IgD-negative memory B cell (primary cell): ENCODE measurements around the gene WASF1. TPM values are rescaled to one million over a fixed set of nuclear protein-coding genes. Genes with fewer than 3 reads are reported as not detected.

Experiments
- H3K27ac Mint-ChIP-seq, 3 donors: one replicate each; pipeline ENCODE4 v1.8.0; 2020 to 2022; ENCODE audit warnings: mild to moderate bottlenecking in 3 of 3, mixed read lengths in 3 of 3, moderate library complexity in 1 of 3
- H3K27me3 Mint-ChIP-seq: one replicate; pipeline ENCODE4 v1.8.0; 2021; ENCODE audit warnings: mixed read lengths
- H3K36me3 Mint-ChIP-seq: one replicate; pipeline ENCODE4 v1.8.0; 2020; ENCODE audit warnings: mild to moderate bottlenecking, mixed read lengths
- H3K4me1 Mint-ChIP-seq, 3 donors: one replicate each; pipeline ENCODE4 v1.8.0; 2020 to 2022; ENCODE audit warnings: mixed read lengths in 3 of 3, mild to moderate bottlenecking in 1 of 3
- H3K4me3 Mint-ChIP-seq, 4 donors: one replicate each; pipeline ENCODE4 v1.8.0; 2020 to 2022; ENCODE audit warnings: mild to moderate bottlenecking in 4 of 4, mixed read lengths in 4 of 4, moderate library complexity in 3 of 4
- H3K9me3 Mint-ChIP-seq, 3 donors: one replicate each; pipeline ENCODE4 v1.8.0; 2020 to 2021; ENCODE audit warnings: mixed read lengths in 3 of 3, mild to moderate bottlenecking in 1 of 3
- polyA plus RNA-seq: library from polyadenylated mRNA; unstranded; fragments of 300-500 nt; fragmentation: Illumina TruSeq; gene quantifications from one replicate; pipeline ENCODE4 v1.2.3, GENCODE V29; 2021

The WASF1 gene
- 2.5 TPM for polyA plus RNA-seq

DNA sequence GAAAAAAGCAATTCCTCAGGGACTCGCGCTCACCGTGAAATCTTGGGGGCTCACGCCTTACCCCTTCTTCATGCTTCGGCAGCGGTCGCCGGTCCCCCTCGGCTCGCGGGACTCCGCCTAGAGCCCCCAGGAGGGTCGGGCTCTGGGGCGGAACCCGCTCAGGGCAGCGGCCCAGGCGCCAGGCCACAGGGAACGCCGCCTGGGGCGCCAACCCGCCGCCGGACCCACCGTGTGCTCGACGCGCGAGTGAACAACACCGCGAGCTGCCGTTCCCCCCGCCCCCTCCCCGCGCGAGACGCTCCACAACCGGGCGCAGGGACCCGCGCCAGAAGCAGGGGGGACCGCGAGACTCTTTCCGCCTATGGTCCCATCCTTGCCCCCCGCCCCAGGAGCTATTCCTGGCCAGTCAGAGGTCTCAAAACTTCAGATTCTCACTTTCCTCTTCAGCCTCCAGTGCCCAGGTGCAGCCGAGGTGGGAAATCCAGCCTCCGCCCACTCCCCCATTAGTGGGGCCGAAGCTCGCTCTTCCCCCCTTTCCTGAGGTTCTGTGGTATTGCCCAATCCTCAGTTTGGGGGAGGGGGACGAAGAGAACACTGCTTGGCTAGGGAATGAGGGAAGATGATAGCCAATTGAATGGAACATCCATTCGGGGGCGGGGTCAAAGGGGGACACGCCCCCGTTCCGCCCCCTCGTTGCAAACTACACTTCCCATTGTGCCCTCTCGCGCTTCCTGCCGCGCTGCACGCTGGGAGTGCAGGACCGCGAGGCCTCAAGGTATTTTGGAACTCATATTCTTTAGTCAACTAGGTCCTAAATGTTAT is at the start of gene WASF1:
TSS of gene WASF1 (minus strand) at position 265 of the 822 bp plus-strand sequence. CDS start 52,069 bp downstream, outside the sequence.
- no peaks in the 10 kb centered on the region for H3K9me3 Mint-ChIP-seq
- H3K4me3 Mint-ChIP-seq = peak within 1 kb of the TSS in 2 of 4 donors; percentile 93 to 97
- peaks cover 3 to 7% (median 5%) of the 10 kb centered on the region in 3 donors for H3K4me1 Mint-ChIP-seq
- H3K27ac Mint-ChIP-seq = peak within 1 kb of the TSS in 2 of 3 donors; percentile 89 to 94
- H3K36me3 Mint-ChIP-seq = peaks cover 1% of the 10 kb centered on the region
- peaks cover 2% of the 10 kb centered on the region for H3K27me3 Mint-ChIP-seq

DNA sequence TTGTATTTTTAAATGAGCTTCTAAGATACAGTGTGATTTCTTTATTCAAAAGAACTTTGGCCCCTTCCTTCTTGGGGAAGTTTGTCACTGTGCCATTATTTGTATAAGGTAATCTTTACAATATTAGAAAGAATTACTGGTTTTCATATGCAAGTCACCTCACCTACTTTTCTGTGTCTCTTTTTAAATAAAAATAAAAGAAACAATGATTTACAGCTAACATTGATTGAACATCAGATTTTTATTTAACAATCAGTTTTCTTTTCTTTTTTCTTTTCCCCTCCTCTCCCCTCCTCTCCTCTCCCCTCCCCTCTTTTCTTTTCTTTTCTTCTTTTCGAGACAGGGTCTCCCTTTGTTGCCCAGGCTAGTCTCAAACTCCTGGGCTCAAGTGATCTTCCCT is 46.8 kb upstream of the WASF1 start:
- H3K4me1 Mint-ChIP-seq = peaks cover 0 to 3% (median 2%) of the 10 kb centered on the region in 3 donors
- H3K4me3 Mint-ChIP-seq = no peak overlapping the region
- H3K36me3 Mint-ChIP-seq = peaks cover 16% of the 10 kb centered on the region
- H3K27ac Mint-ChIP-seq = no peak overlapping the region
- no peaks in the 10 kb centered on the region for H3K27me3 Mint-ChIP-seq
- no peaks in the 10 kb centered on the region for H3K9me3 Mint-ChIP-seq

DNA sequence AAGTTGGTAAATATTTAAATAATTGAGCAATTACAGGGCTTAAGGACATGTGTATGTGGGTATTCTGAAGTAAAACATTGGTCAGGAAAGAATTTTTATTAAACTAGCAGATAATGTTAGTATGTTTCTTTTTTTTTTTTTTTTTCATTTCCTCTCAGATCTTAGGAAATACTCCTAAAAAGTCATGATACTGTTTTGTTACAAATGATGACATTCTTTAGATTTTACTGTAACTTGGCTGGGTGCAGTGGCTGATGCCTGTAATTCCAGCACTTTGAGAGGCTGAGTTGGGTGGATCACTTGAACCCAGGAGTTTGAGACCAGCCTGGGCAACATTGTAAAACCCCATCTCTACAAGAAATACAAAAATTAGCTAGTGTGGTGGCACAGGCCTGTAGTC is 42.3 kb upstream of the WASF1 start:
- Mint-ChIP-seq H3K27ac (peak overlapping the region in 1 of 3 donors; percentile 19), H3K9me3 (no peaks in the 10 kb centered on the region), H3K27me3 (no peaks in the 10 kb centered on the region), H3K4me3 (no peak overlapping the region), H3K4me1 (peaks cover 0 to 4% (median 2%) of the 10 kb centered on the region in 3 donors), H3K36me3 (peaks cover 18% of the 10 kb centered on the region)

DNA sequence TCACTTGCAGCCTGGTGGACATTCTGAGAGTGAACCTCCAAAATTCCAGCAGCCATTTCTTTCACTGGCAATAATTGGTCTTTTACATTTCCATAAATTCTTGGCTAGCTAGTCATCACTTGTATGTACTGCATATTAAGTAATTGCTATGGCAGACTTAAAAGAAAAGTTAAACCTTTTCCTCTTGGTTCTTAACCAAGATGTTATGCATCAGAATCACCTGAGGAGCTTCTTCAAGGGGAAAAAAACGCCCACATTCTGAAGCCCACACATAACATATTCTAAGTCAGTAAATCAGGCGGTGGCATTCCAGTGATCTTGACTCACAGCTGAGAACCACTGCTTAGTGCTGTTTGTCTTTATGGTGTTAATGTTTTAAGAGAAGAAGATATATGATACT is 37.8 kb upstream of the WASF1 start:
- Mint-ChIP-seq H3K36me3 (peaks cover 13% of the 10 kb centered on the region), H3K4me3 (no peak overlapping the region), H3K27ac (no peak overlapping the region), H3K9me3 (no peaks in the 10 kb centered on the region), H3K27me3 (no peaks in the 10 kb centered on the region), H3K4me1 (peaks cover 0 to 3% (median 0%) of the 10 kb centered on the region in 3 donors)

DNA sequence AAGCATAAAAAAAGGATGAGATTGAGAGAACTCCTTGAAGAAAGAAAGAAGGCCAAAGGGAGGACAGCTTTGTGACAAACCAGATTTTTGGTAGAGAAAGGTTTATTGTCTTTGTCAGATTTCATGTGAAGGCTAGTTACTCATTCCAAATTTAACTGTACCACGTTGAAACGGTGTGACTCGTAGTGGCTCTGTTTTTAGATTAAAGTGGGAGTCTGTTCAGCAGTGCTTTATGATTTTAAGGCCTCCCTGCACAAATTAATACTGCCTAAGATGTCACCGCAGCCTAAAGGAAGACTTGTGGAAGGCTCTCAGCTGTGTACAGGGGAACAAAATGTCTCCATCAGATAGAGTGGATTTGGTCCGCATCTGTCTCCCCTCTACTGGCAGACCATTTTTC is 36.7 kb upstream of the WASF1 start:
- Mint-ChIP-seq H3K27ac (peak overlapping the region in 1 of 3 donors; percentile 10), H3K9me3 (no peaks in the 10 kb centered on the region), H3K36me3 (peaks cover 13% of the 10 kb centered on the region), H3K4me3 (no peak overlapping the region), H3K27me3 (no peaks in the 10 kb centered on the region), H3K4me1 (peaks cover 0 to 3% (median 0%) of the 10 kb centered on the region in 3 donors)

DNA sequence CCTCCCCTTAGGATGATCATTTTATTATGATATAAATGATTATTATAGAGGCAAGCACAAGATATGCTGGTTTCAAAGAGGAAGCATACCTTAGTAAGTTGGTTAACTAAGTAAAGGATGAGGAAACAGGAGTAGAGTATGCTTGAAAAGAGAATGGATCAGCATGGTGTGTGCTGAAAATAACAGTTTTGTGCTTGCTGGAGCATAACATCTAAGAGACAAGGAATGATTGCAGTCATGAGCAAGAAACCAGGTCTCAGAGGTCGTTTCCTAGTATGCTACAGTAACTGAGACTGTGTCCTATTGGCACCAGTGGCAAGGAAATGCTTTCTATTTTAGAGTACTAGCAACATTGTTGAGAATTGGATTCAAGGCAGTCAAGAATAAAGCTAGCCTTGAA is 34.9 kb upstream of the WASF1 start:
- peaks cover 12% of the 10 kb centered on the region for H3K36me3 Mint-ChIP-seq
- H3K9me3 Mint-ChIP-seq = no peaks in the 10 kb centered on the region
- no peak overlapping the region for H3K4me3 Mint-ChIP-seq
- H3K27me3 Mint-ChIP-seq = no peaks in the 10 kb centered on the region
- no peak overlapping the region for H3K27ac Mint-ChIP-seq
- peaks cover 0 to 3% (median 0%) of the 10 kb centered on the region in 3 donors for H3K4me1 Mint-ChIP-seq

DNA sequence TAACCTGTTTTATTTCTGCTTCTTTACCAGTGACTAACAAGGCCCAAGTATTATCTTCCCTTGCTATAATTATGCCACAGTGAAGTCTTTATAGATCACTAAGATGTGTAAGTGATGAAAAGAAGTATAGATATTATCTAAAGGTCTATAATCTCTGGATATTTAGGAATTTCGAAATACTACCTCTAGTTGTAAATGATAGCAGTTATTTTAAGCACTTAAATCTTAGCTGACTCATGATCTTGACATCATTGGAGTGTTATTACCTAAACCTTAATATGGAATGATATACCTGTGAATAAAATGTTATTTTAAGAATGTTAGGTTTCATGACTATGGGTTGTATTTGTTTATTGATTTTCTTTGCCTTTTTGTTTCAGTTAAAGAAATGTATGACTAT is 32.3 kb upstream of the WASF1 start:
- H3K27me3 Mint-ChIP-seq = no peaks in the 10 kb centered on the region
- peaks cover 8% of the 10 kb centered on the region for H3K36me3 Mint-ChIP-seq
- no peaks in the 10 kb centered on the region for H3K9me3 Mint-ChIP-seq
- no peak overlapping the region for H3K27ac Mint-ChIP-seq
- H3K4me1 Mint-ChIP-seq = peaks cover 2 to 4% (median 2%) of the 10 kb centered on the region in 3 donors
- no peak overlapping the region for H3K4me3 Mint-ChIP-seq

DNA sequence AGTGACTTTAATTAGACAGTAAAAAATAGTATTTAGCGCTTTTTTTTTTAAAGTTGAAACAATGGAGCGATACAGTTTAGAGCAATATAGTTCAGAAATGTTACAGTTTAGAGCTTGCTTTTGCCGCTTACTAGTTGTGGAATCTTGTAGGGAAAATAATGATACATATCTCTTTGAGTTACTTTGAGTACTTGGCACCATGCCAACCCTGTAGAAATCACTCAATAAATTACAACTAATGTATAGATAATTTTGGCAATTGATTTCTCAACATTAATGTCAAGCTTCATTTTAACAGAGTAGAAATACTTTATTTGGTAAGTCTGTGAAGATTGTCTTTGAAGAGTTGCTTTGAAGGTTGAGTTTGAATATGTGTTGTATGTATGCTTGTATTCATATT is 28.2 kb upstream of the WASF1 start:
- H3K9me3 Mint-ChIP-seq = no peaks in the 10 kb centered on the region
- H3K27me3 Mint-ChIP-seq = no peaks in the 10 kb centered on the region
- H3K4me1 Mint-ChIP-seq = peaks cover 24 to 33% (median 31%) of the 10 kb centered on the region in 3 donors
- H3K4me3 Mint-ChIP-seq = no peak overlapping the region
- no peak overlapping the region for H3K27ac Mint-ChIP-seq
- H3K36me3 Mint-ChIP-seq = peaks cover 5% of the 10 kb centered on the region

DNA sequence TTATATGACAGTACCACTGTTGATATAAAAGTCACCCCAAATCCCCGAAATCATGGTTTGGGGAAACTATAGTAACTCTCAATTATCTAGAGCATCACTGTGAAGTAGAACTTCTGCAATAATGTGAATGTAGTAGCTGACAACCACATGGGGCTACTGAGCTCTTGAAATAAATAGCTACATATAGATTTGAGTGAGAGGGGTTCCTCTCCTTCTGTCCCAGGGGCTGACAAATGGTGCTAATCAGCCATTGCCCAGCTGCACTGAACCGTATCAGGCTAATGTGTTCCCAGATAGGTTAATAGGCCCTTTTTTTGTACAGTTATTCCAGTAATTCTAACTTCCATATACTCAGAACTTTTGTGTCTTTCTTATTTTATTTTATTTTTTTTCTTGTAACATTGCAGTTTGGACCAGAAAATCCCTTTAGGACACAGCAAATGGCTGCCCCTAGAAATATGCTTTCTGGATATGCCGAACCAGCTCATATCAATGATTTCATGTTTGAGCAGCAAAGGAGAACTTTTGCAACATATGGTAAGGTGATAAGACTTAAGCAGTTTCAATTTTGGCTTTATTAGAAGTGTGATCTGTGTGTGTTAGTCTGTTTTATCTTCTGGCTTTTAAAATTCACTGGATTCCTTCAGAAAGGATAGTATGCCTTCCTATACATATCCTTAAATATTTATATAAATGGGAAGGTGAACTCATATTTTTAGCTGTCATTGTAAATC is 21.8 kb upstream of the WASF1 start:
- H3K27ac Mint-ChIP-seq = peak overlapping the region in 1 of 3 donors; percentile 87
- no peaks in the 10 kb centered on the region for H3K27me3 Mint-ChIP-seq
- no peaks in the 10 kb centered on the region for H3K36me3 Mint-ChIP-seq
- peaks cover 32 to 58% (median 36%) of the 10 kb centered on the region in 3 donors for H3K4me1 Mint-ChIP-seq
- H3K4me3 Mint-ChIP-seq = no peak overlapping the region
- H3K9me3 Mint-ChIP-seq = no peaks in the 10 kb centered on the region

DNA sequence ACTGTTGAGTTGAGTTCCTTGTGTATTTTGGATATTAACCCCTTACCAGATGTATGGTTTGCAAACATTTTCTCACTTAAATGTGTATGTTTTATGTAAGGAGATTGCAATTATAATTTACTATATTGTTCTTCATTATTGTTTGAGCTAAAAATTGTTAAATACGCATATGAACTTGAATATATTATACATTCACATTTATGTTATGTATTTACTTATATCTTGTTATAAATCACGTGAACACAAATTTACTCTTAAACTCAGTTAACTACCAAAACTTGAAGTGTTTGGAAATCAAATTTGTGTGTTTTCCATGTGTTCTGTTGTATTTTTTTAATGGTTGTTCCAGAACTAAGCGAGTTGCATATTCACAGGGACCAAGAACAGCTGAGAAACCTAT is 19.1 kb upstream of the WASF1 start:
- Mint-ChIP-seq H3K9me3 (no peaks in the 10 kb centered on the region), H3K4me3 (no peak overlapping the region), H3K27ac (no peak overlapping the region), H3K27me3 (no peaks in the 10 kb centered on the region), H3K36me3 (no peaks in the 10 kb centered on the region), H3K4me1 (peaks cover 17 to 43% (median 28%) of the 10 kb centered on the region in 3 donors)

DNA sequence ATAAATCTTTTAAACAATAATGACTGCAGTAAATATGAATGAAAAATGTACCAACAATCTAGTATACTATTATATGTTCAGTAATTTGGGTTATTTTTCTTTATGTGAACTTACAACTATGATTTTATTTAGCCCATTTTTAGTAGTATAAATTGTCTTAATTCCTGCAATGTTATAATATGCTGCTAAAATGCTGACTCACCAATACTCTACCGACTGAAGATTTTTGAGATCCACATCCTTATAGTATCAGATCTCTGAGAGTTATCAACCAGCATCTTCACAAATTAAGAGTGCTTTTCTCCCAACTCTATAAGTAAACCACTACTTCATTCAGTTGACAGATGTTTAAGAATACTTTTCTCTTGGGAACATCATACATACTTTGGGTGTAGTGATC is 17.4 kb upstream of the WASF1 start:
- Mint-ChIP-seq H3K27me3 (no peaks in the 10 kb centered on the region), H3K4me1 (peaks cover 8 to 28% (median 18%) of the 10 kb centered on the region in 3 donors), H3K36me3 (no peaks in the 10 kb centered on the region), H3K27ac (no peak overlapping the region), H3K4me3 (no peak overlapping the region), H3K9me3 (no peaks in the 10 kb centered on the region)

DNA sequence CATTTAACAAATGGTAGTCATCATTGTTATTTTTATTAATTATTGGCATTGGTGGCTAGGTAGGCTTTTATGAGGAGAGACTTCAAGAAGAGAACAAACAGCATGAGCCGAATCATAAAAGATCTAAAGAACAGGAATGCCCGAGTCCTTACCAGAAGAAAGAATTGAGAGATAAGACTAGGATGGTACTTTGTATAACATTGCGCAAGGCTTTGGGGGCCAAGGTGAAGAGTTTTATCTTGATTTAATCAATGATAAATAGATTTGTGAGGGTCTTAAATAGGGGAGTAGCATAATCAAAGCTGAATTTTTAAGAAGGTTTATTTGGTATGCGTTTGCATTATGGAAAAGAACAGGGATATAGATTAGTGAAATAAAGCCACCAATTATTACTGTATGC is 16.2 kb upstream of the WASF1 start:
- H3K4me1 Mint-ChIP-seq = peaks cover 8 to 19% (median 14%) of the 10 kb centered on the region in 3 donors
- H3K36me3 Mint-ChIP-seq = no peaks in the 10 kb centered on the region
- no peak overlapping the region for H3K4me3 Mint-ChIP-seq
- H3K27ac Mint-ChIP-seq = peak overlapping the region in 1 of 3 donors; percentile 39
- no peaks in the 10 kb centered on the region for H3K27me3 Mint-ChIP-seq
- no peaks in the 10 kb centered on the region for H3K9me3 Mint-ChIP-seq

DNA sequence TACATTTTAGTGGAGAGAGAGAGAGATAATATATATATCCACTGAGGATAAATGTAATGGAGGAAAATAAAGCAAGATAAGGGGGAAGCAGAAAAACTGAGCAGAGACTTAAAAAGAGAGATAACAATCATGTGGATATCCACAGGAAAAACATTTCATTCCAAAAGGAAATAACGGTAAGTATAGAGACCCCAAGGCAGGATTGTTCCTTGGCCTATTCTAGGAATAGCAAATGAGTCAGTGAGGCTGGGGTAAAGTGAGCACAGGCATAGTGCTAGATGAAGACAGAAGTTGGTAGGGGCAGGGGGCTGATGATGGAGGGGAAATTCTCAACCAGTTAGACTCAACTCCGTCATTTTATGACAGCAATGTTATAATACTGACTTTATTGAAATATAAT is 12.0 kb upstream of the WASF1 start:
- Mint-ChIP-seq H3K9me3 (no peaks in the 10 kb centered on the region), H3K36me3 (peaks cover 2% of the 10 kb centered on the region), H3K4me3 (no peak overlapping the region), H3K27ac (no peak overlapping the region), H3K4me1 (peaks cover 9 to 30% (median 15%) of the 10 kb centered on the region in 3 donors), H3K27me3 (no peaks in the 10 kb centered on the region)

DNA sequence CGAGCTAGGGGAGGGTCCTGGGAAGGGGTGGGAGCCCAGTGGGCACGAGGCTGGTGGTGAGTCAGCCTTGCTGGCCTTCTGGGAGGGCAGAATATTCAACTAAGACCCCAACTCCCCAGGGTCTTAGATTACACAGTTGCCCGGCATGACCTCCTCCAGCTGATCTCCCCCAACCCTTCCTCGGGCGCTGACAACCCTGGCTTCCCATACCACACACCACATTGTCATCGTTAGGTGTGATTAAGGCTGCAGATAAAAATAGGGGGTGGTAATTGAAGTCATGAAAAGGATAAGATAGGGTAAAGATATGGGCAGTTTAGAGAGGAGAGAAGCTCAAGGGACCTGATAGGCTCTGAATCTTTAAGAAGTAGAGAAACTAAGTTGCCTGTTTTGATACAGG is 11.3 kb upstream of the WASF1 start:
- Mint-ChIP-seq H3K4me1 (peaks cover 12 to 35% (median 21%) of the 10 kb centered on the region in 3 donors), H3K36me3 (peaks cover 2% of the 10 kb centered on the region), H3K9me3 (no peaks in the 10 kb centered on the region), H3K4me3 (no peak overlapping the region), H3K27ac (no peak overlapping the region), H3K27me3 (no peaks in the 10 kb centered on the region)

DNA sequence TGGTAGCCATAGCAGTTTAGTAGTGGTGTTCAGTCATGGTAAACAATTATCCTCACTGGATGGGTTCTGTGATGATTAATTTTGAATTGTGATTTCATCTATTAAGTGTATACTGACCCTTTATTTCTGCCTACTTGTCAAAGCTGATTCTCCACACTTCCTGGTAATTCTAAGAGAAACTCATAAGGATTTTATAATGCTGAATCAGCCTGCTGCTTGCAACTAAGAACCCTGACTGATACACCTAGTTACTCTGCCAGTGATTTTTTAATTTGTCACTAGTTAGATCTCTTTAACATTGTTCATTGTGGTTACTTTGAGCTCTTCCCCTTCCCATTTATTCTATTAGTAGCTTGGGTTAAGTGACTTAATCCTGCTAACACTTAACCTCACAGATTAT is 9.3 kb upstream of the WASF1 start:
- Mint-ChIP-seq H3K27me3 (no peaks in the 10 kb centered on the region), H3K4me3 (peak overlapping the region in 1 of 4 donors; percentile 65), H3K9me3 (no peaks in the 10 kb centered on the region), H3K4me1 (peaks cover 18 to 35% (median 25%) of the 10 kb centered on the region in 3 donors), H3K27ac (no peak overlapping the region), H3K36me3 (peaks cover 3% of the 10 kb centered on the region)
